Left ventricle myocardium inferior (tissue), 1 donor: ENCODE data around the gene APP. TPM values are rescaled to one million over a fixed set of nuclear protein-coding genes. Genes with fewer than 3 reads are reported as not detected.
A peak's percentile ranks its signal among the peaks of the same experiment; 100 is the strongest.

Source experiments
- DNase-seq: peaks from one replicate; pipeline ENCODE4 v3.0.0-alpha.2; 2020
- H3K27ac ChIP-seq: fragments of 200-600 bp; replicated peaks from 2 replicates; pipeline ENCODE4 v1.8.0; 2021
- H3K27me3 ChIP-seq: fragments of 200-600 bp; 2 replicates; pipeline ENCODE4 v1.8.0; 2021; ENCODE audit warnings: low read depth
- H3K36me3 ChIP-seq: fragments of 200-600 bp; 2 replicates; pipeline ENCODE4 v1.8.0; 2021
- H3K4me1 ChIP-seq: fragments of 200-600 bp; 2 replicates; pipeline ENCODE4 v1.8.0; 2021
- H3K4me3 ChIP-seq: fragments of 200-600 bp; 2 replicates; pipeline ENCODE4 v1.8.0; 2021; ENCODE audit warnings: mild to moderate bottlenecking, moderate library complexity
- H3K9me3 ChIP-seq: fragments of 200-600 bp; replicated peaks from 2 replicates; pipeline ENCODE4 v1.8.0; 2021
- CTCF ChIP-seq: fragments of 200-600 bp; IDR thresholded peaks from 2 replicates; pipeline ENCODE4 v1.8.0; 2021; ENCODE audit warnings: antibody characterized with exemption, mild to moderate bottlenecking, borderline replicate concordance
- intact Hi-C: fragments of 100-400 bp; cut with micrococcal nuclease; formaldehyde crosslinking; loops from one replicate; pipeline ENCODE4 v1.11.0; 2022
- total RNA-seq: library from RNA; stranded (reverse); fragmentation: NEBNext Ultra II Directional; extraction: Animal tissue kit (Norgen Biotek cat#: 25700); gene quantifications from one replicate; pipeline ENCODE4 v1.2.1, GENCODE V29; 2021
- donor health status: DM: no; HTN: yes; CAD: no; lungs with severe emphysema.

APP gene
- total RNA-seq, 1 donor from 2014 or later, result 332 TPM

DNA sequence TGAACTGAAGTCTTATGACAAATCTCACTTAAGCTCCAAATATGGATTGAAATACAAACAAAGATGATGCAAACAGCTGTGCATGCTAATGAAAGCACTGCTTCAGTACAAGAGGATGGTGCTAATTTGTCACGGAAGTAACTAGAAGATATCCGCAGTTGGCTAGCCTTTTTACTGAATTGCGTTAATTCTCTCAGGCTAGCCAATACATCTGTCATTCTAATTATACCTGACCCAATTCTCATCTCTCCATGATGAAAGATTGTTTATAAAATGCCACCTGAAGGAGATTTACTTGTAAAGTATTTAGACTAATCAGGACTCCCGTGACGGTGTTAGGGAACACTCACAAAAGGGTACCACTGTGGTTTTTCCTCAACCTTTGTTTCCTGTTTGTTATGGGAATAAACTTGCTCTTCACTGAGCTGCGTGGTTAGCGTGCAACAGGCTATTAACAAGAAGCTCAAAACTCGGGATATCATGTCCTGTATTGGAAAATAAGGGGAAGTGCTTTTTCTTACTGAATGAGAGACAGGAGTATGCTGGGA is 162.5 kb downstream of the APP start:
- Histone ChIP-seq H3K36me3 (no peaks in the 10 kb centered on the region), H3K27ac (peak overlapping the region; percentile 57), H3K4me3 (no peak overlapping the region), H3K9me3 (no peaks in the 10 kb centered on the region), H3K4me1 (peaks cover 17% of the 10 kb centered on the region), H3K27me3 (no peaks in the 10 kb centered on the region)
- intact Hi-C loops, result no loop called here
- TF ChIP-seq CTCF, result no peak
- no peak for DNase-seq

DNA sequence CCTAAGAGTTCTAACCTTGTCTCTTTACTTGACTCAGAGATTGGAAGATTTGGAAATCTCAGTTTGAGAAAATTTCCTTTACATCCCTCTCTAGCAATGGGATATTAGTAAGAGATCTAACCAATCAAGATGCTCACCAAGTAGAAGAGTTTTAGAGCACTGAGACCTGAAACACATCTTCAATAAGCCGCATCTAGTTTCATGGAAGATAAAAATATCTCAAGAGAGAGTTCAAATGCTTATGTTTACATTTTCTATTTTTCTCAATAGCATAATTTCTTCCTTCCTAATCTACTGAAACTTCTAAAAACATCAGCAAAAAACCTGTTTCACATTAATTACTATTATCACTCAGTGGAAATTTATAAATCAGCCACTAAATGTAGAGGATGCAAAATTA is 165.1 kb downstream of the APP start:
- peaks cover 17% of the 10 kb centered on the region for H3K4me1 ChIP-seq
- intact Hi-C loops, result no loop called here
- no peaks in the 10 kb centered on the region for H3K36me3 ChIP-seq
- H3K9me3 ChIP-seq, result no peaks in the 10 kb centered on the region
- no peak overlapping the region for H3K27ac ChIP-seq
- no peak overlapping the region for H3K4me3 ChIP-seq
- TF ChIP-seq CTCF, result no peak
- DNase-seq, result no peak
- no peaks in the 10 kb centered on the region for H3K27me3 ChIP-seq

DNA sequence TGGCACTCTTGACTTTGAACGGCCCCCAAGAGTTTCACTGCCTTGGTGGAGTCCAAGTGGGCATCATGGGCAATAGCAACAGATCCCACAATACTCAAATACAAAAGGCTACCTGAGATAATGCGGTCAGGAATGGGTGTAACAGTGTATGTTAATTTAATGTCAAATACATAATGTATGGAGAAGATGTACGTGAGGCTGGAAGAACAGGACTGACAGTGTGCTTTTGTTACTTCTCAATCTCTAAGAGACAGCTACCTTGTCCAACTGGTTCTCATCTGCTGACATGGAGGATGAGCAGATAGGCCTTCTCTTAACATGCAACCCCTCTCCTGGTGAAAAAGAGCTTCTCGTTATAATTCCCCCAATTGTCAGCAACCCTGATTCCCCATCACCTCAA is 167.2 kb downstream of the APP start:
- Histone ChIP-seq H3K4me1 (peaks cover 13% of the 10 kb centered on the region), H3K9me3 (no peaks in the 10 kb centered on the region), H3K27me3 (no peaks in the 10 kb centered on the region), H3K4me3 (no peak overlapping the region), H3K36me3 (peaks cover 3% of the 10 kb centered on the region), H3K27ac (no peak overlapping the region)
- DNase-seq, result no peak
- intact Hi-C loops, result no loop called here
- no peak for TF ChIP-seq CTCF

- Histone ChIP-seq H3K9me3 (no peaks in the 10 kb centered on the region), H3K36me3 (peaks cover 3% of the 10 kb centered on the region), H3K27ac (no peak overlapping the region), H3K4me3 (no peak overlapping the region), H3K27me3 (no peaks in the 10 kb centered on the region), H3K4me1 (peaks cover 12% of the 10 kb centered on the region)
- intact Hi-C loops, result no loop called here
- DNase-seq, result no peak
- no peak for TF ChIP-seq CTCF
Observed at GRCh38 chr21:26001356-26001755, 169.2 kb downstream of the APP start.

GRCh38 chr21:25999921-26000582 is 170.5 kb downstream of the APP start:
- H3K9me3 ChIP-seq, result no peaks in the 10 kb centered on the region
- intact Hi-C loops, result no loop called here
- no peak overlapping the region for H3K4me3 ChIP-seq
- no peak for DNase-seq
- TF ChIP-seq CTCF, result no peak
- no peak overlapping the region for H3K27ac ChIP-seq
- H3K27me3 ChIP-seq, result no peaks in the 10 kb centered on the region
- peaks cover 15% of the 10 kb centered on the region for H3K4me1 ChIP-seq
- H3K36me3 ChIP-seq, result peaks cover 3% of the 10 kb centered on the region
